ENCODE results near the gene TMEM231. TPM values are rescaled to one million over a fixed set of nuclear protein-coding genes. Genes with fewer than 3 reads are reported as not detected.

TMEM231 gene
- total and polyA plus RNA-seq, 9 of the 15 experiments (the other 6 are each of a cell fraction or from before 2014, with no cell fraction given), result 1.6 to 27.6 (median 9.1) TPM

DNA sequence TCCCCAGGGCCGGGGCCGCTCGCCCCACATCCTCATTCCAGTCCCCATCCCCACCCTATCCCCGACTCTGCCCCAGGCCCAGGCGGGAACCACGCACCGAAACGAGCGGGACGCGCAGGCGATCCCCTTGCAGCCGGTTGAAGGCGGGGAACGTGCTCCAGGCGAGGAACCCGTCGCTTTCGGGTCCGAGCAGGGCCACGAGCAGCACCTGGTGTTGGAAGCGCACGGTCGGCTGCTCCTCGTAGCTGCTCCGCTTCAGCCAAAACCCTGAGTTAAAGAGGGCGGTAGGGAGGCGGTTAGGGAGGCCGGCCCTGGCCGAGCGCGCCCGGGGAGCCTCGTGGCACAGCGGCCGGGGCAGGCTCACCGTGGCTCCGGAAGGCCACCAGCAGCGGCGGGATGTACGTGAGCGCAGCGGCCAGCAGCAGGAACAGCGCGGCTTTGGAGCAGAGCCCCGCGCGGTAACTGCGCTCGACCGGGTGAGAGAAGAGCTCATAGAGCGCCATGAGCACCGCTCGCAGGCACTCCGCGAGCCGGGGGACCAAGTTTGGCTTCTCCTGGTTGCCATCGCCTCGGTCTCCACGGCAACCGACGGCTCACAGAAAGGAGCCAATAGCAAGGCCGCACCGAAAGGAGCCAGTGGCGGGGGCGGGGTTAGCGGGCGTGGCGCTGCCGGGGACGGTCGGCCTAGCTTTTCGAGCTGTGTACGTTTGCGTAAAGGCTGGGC is at the start of gene TMEM231 (continued):
- TF ChIP-seq RERE (CRISPR knock-in tag; IDR thresholded peaks at IDR 0.05; ENCODE audit: borderline replicate concordance), result no peak
- TF ChIP-seq RBFOX2 (IDR thresholded peaks at IDR 0.05; ENCODE audit: low read depth, low read length), result peak; percentile 80
- no peak for TF ChIP-seq ZNF766 (CRISPR knock-in tag; conservative IDR thresholded peaks at IDR 0.05)
- TF ChIP-seq, protein P1, sequence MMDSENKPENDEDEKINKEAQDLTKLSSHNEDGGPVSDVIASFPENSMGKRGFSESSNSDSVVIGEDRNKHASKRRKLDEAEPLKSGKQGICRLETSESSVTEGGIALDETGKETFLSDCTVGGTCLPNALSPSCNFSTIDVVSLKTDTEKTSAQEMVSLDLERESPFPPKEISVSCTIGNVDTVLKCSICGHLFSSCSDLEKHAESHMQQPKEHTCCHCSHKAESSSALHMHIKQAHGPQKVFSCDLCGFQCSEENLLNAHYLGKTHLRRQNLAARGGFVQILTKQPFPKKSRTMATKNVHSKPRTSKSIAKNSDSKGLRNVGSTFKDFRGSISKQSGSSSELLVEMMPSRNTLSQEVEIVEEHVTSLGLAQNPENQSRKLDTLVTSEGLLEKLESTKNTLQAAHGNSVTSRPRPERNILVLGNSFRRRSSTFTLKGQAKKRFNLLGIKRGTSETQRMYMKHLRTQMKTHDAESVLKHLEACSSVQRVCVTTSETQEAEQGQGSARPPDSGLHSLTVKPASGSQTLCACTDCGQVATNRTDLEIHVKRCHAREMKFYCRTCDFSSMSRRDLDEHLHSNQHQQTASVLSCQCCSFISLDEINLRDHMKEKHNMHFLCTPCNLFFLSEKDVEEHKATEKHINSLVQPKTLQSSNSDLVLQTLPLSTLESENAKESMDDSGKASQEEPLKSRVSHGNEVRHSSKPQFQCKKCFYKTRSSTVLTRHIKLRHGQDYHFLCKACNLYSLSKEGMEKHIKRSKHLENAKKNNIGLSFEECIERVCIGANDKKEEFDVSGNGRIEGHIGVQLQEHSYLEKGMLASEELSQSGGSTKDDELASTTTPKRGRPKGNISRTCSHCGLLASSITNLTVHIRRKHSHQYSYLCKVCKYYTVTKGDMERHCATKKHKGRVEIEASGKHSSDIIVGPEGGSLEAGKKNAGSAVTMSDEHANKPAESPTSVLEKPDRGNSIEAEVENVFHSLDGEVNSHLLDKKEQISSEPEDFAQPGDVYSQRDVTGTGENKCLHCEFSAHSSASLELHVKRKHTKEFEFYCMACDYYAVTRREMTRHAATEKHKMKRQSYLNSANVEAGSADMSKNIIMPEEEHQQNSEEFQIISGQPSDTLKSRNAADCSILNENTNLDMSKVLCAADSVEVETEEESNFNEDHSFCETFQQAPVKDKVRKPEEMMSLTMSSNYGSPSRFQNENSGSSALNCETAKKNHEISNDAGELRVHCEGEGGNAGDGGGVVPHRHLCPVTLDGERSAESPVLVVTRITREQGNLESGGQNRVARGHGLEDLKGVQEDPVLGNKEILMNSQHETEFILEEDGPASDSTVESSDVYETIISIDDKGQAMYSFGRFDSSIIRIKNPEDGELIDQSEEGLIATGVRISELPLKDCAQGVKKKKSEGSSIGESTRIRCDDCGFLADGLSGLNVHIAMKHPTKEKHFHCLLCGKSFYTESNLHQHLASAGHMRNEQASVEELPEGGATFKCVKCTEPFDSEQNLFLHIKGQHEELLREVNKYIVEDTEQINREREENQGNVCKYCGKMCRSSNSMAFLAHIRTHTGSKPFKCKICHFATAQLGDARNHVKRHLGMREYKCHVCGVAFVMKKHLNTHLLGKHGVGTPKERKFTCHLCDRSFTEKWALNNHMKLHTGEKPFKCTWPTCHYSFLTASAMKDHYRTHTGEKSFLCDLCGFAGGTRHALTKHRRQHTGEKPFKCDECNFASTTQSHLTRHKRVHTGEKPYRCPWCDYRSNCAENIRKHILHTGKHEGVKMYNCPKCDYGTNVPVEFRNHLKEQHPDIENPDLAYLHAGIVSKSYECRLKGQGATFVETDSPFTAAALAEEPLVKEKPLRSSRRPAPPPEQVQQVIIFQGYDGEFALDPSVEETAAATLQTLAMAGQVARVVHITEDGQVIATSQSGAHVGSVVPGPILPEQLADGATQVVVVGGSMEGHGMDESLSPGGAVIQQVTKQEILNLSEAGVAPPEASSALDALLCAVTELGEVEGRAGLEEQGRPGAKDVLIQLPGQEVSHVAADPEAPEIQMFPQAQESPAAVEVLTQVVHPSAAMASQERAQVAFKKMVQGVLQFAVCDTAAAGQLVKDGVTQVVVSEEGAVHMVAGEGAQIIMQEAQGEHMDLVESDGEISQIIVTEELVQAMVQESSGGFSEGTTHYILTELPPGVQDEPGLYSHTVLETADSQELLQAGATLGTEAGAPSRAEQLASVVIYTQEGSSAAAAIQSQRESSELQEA (IDR thresholded peaks at IDR 0.05; ENCODE audit: low read depth), result peak; percentile 89
- TF ChIP-seq E2F6 (IDR thresholded peaks at IDR 0.05; ENCODE audit: borderline replicate concordance in 1 of 2, extremely low read depth in 1 of 2, insufficient read depth in 1 of 2, insufficient read length in 1 of 2, low read depth in 1 of 2, low read length in 1 of 2, poor library complexity in 1 of 2, severe bottlenecking in 1 of 2), result peak; percentile 72 to 92
- TF ChIP-seq BRF2 (IDR thresholded peaks at IDR 0.05; ENCODE audit: borderline replicate concordance, insufficient read depth, insufficient read length), result no peak
